SK-N-MC (cell line): ENCODE results near the gene CREB5.

Experiments
- EZH2 ChIP-seq: fragments of 200-600 bp; sonication (generic); IDR thresholded peaks from one replicate; pipeline ENCODE4 v1.6.1; 2017; ENCODE audit warnings: antibody characterized with exemption
- FOXP2 ChIP-seq: optimal IDR thresholded peaks from 2 replicates; pipeline ENCODE3; 2011; ENCODE audit warnings: mild to moderate bottlenecking, moderate library complexity; ENCODE audit not compliant: insufficient read depth; ENCODE audit errors: extremely low read length, control extremely low read depth
- POLR2AphosphoS5 ChIP-seq: IDR thresholded peaks from 2 replicates; pipeline ENCODE4 v1.6.1; 2012; ENCODE audit warnings: mild to moderate bottlenecking, low read depth, low read length, borderline replicate concordance

- TF ChIP-seq POLR2AphosphoS5 (no peak), FOXP2 (no peak), EZH2 (no peak)
Observed at GRCh38 chr7:28487487-28487886, 75.2 kb downstream of the CREB5 start.
